HPDE6-E6E7 (cell line): ENCODE measurements around the gene MKLN1.
"Not testable (repeated sequence)": the region's sequence is repeated elsewhere in the genome, so short reads cannot be mapped to it uniquely, and the experiment has no call there.

Experiments used
- DNase-seq: peaks from one replicate; pipeline ENCODE4 v3.0.0; 2011; ENCODE audit warnings: missing footprints; ENCODE audit errors: extremely low spot score

MKLN1 gene

GRCh38 chr7:131462715-131463114 is 135.0 kb downstream of the MKLN1 start:
- DNase-seq, result not testable (repeated sequence)

- DNase-seq, result no peak
Measured at GRCh38 chr7:131466735-131467365, 139.2 kb downstream of the MKLN1 start.

GRCh38 chr7:131467788-131468187 is 140.1 kb downstream of the MKLN1 start:
- DNase-seq, result no peak

- DNase-seq, result no peak
Measured at GRCh38 chr7:131471250-131472004, 143.8 kb downstream of the MKLN1 start.

GRCh38 chr7:131476740-131477139 is 149.1 kb downstream of the MKLN1 start:
- DNase-seq, result no peak

GRCh38 chr7:131480384-131481315 is 153.0 kb downstream of the MKLN1 start:
- DNase-seq, result no peak

GRCh38 chr7:131482800-131483199 is 155.1 kb downstream of the MKLN1 start:
- no peak for DNase-seq

- DNase-seq, result no peak
Measured at GRCh38 chr7:131483586-131483985, 155.9 kb downstream of the MKLN1 start.

GRCh38 chr7:131486346-131486745 is 158.7 kb downstream of the MKLN1 start:
- no peak for DNase-seq

GRCh38 chr7:131487217-131487616 is 159.5 kb downstream of the MKLN1 start:
- no peak for DNase-seq

- DNase-seq, result no peak
Measured at GRCh38 chr7:131488361-131488760, 160.7 kb downstream of the MKLN1 start.

GRCh38 chr7:131489196-131489595 is 161.5 kb downstream of the MKLN1 start:
- DNase-seq, result no peak

- no peak for DNase-seq
Measured at GRCh38 chr7:131489881-131490280, 162.2 kb downstream of the MKLN1 start.

GRCh38 chr7:131493081-131493480 is 165.4 kb downstream of the MKLN1 start:
- no peak for DNase-seq

GRCh38 chr7:131493581-131493980 is 165.9 kb downstream of the MKLN1 start:
- DNase-seq, result no peak

GRCh38 chr7:131494182-131494581 is 166.5 kb downstream of the MKLN1 start:
- no peak for DNase-seq

- DNase-seq, result no peak
Measured at GRCh38 chr7:131495669-131496498, 168.2 kb downstream of the MKLN1 start.

- DNase-seq, result no peak
Measured at GRCh38 chr7:131497454-131497853, 169.8 kb downstream of the MKLN1 start.

- DNase-seq, result no peak
Measured at GRCh38 chr7:131498237-131498885, 170.7 kb downstream of the MKLN1 start.

- DNase-seq, result no peak
Measured at GRCh38 chr7:131499801-131500200, 172.1 kb downstream of the MKLN1 start.

- DNase-seq, result no peak
Measured at GRCh38 chr7:131500357-131500756, 172.7 kb downstream of the MKLN1 start.
